Midbrain (tissue), 1 donor: Measurements from ENCODE around the gene GCHFR.
A peak's percentile ranks its signal among the peaks of the same experiment; 100 is the strongest.

ENCODE experiments used
- DNase-seq: peaks from one replicate; lab custom pipeline; 2025; lab: John Stamatoyannopoulos, UW

Gene GCHFR

GRCh38 chr15:40775740-40776536 lies 12.1 kb downstream of the GCHFR start:
- no peak for DNase-seq

DNA sequence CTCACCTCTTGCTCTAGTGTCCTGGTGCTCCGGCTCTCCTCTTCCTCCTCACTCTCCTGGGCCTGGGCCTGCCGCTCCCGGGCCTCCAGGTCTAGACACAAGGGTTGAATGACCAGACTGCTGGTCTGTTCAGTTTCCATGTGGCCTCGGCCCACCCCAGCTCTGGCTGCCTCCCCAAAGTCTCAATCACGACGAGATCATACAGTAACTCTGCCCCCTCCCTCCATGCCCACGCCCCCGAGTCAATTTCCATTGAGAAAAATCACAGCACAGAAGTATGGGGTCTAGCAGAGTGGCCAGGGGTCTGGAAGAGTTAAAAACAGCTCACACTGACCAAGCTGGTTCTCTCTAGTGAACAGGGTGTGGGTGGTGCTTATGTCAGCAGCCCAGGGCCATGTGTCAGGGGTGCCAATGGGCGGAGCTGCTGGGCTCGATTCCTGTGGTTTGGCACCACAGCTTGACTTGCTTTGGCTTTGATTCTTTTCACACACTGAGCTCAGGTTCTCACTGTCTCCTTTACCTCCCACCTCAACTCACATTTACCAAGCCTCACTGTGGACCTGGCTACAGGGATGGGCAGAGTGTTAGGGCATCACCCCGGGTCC lies 12.8 kb downstream of the GCHFR start:
- DNase-seq: no peak

GRCh38 chr15:40782609-40783227 lies 18.9 kb downstream of the GCHFR start:
- no peak for DNase-seq

- DNase-seq: no peak
Measured at GRCh38 chr15:40785164-40785563, 21.3 kb downstream of the GCHFR start.

GRCh38 chr15:40785814-40786213 lies 21.9 kb downstream of the GCHFR start:
- no peak for DNase-seq

- no peak for DNase-seq
Measured at GRCh38 chr15:40787344-40787841, 23.5 kb downstream of the GCHFR start.

DNA sequence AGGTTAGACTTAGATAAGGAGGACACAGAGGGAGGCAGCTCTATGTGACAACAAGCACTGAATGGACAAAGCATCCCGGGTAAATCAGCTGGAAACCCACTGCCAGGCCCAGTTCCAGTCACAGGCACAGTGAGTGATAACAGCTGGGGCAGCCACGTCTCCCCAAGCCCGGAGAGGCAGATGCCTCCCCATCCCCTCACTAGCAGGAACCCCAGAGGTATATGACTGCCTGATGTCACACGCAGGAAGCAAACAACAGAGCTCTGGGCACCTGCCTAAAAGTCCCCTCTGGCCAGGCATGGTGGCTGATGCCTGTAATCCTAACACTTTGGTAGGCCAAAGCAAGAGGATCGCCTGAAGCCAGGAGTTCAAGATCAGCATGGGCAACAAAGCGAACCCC lies 24.1 kb downstream of the GCHFR start:
- no peak for DNase-seq

GRCh38 chr15:40789119-40789518 lies 25.3 kb downstream of the GCHFR start:
- DNase-seq: no peak

DNA sequence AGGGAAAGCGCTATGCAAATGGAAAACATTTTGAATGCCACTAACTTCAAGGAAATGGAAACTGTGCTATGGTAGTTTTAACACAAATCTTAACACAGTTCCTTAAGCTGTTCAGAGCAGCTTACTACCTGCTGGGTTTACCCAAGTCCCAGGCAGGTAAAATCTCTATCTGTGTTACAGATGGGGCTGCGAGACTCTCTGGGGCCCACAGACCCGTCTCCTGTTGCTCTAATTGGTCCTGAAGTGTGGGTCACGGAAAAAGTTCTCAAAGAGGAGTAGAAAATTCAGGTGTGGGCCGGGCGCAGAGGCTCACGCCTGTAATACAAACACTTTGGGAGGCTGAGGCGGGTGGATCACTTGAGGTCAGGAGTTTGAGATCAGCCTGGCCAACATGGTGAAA lies 26.1 kb downstream of the GCHFR start:
- no peak for DNase-seq

DNA sequence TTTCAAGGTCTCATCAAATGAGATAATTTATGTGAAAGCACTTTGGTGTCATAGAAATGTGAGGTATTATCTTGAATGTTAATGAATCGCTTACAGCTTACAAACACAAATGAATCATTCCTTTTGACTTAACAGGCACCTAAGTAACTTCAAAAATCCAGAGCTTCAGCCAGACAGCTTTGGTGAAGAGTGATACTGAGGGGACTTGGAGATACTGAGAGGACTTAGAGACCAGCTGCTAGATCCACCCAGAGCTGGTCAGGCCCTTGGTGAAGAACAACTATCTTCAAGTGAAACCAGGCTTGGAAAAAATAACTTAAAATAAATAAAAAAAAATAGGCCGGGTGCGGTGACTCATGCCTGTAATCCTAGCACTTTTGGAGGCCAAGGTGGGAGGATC lies 26.9 kb downstream of the GCHFR start:
- DNase-seq: no peak

- DNase-seq: no peak
Measured at GRCh38 chr15:40792394-40792793, 28.5 kb downstream of the GCHFR start.

DNA sequence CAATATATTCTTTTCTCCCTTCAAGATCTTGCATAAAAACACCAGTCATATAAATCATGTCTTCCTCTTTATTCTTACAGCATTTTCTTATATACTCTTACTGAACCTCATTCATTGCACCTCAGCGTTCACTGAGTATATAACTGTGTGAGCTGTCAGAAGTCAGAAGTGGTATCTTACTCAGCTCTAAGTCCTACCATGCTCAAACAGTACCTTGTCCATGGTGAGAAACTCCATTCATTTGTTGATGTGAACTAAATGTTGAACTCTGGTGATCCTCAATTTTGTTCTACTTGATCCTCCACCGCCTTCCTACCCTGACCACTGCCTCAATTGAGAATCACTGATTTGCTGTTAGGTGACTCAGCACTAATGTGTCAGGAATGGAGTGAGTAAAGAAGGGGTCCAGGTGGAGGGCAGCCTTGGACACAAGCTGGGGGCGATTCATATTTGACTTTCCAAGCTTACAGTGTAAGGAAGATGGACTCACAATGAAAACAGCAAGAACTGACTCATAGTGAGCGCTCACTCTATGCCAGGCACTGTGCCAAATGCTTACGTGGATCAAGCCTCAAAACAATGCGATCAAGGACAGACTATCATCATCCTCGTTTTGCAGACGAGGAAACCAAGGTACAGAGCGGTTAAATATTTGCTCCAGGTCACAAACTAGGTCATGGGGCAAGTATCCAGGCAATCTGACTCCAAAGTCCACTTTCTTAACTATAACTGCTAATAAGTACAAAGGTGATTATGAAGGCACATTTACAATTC lies 29.5 kb downstream of the GCHFR start:
- no peak for DNase-seq

- no peak for DNase-seq
Measured at GRCh38 chr15:40796041-40796440, 32.2 kb downstream of the GCHFR start.

GRCh38 chr15:40796512-40796911 lies 32.6 kb downstream of the GCHFR start:
- no peak for DNase-seq

DNA sequence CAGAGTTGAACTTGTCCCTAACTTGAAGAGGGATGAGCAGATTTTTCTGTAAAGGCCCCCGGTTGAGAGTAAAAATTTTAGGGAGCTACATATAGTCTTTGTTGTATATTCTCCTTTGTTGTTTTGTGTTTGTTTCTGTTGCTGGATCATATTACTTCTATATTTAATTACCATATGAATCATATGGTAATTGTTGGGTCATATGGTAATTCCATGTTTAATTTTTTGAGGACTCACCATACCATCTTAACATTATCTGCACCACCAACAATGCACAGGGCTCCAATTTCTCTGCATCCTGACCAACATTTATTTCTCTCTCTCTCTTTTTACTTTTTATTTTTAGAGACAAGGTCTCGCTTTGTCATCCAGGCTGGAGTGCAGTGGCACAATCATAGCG lies 35.7 kb downstream of the GCHFR start:
- no peak for DNase-seq

- no peak for DNase-seq
Measured at GRCh38 chr15:40803076-40803475, 39.2 kb downstream of the GCHFR start.

DNA sequence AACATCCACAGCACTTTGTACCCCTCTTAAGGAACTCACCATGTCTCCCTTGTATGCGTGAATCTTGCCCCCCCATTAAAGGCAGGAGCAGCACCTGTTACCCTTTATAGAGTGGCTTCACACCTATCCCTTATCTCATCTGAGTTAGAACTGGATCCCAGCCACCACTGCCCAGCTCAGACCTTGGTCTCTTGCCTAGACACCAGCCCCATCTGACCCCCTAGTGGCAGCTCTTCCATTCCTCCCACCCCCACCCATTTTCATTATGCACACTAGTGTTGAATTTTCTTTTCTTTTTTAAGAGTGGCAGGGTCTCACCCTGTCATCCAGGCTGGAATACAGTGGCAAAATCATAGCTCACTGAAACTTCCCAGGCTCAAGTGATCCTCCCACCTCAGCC lies 39.8 kb downstream of the GCHFR start:
- no peak for DNase-seq

DNA sequence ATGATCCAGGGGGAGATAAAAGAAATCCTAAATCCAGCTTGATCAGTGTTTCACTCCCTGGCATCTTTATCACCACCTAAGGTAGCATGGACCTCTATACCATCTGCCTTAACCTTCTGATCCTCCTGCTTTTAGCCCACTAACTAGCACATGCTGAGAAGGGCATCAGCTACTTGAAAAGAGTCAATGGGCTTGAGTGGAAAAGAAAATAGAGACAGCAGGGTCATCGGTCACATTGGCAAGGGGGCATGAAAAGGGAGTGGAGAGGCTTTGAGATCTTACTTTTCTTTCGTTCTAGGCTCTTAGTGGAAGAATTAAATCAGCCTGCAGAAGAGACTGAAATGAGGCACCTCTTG lies 42.8 kb downstream of the GCHFR start:
- no peak for DNase-seq

- peak; percentile 98 for DNase-seq
Measured at GRCh38 chr15:40807028-40807887, 43.4 kb downstream of the GCHFR start, which contains the start of the genes DNAJC17 and ZFYVE19. Gene DNAJC17 (minus strand): TSS chr15:40807473. CDS start chr15:40807446, 27 bp downstream. Gene ZFYVE19 (plus strand): TSS chr15:40807089. CDS start chr15:40807590, 501 bp downstream.

DNA sequence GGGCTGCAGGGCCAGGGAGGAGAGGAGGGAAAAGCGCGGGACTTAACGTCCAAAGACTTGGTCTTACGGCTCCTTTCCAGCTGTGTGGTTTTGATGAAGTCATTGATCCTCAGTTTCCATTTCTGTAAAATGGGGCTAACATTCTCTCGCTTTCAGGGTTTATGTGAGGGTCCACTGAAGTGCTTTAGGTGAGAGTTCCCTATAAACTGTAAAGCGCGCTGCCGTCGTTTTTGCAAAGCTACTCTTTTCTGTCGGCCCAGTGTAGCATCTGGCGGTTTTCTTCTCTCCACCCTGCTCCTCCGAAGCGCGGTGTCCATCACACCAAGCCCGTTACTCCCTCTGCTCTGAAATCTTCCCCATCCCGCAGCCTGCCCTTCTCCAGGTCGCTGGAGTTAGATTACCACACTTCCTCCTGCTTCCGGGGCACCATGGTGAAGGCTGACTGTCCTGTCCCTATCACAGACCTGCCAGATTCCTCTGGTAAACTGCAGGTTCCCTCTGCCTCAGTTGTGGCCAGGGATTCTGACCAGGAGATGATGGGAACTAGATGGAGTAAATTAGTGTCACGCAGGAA lies 44.1 kb downstream of the GCHFR start:
- DNase-seq: no peak
